WTC11 (cell line): Measurements from ENCODE around the gene DPP8. TPM values are rescaled to one million over a fixed set of nuclear protein-coding genes. Genes with fewer than 3 reads are reported as not detected.

Experiments
- ATAC-seq: fragments of 200-7000 bp; cut with Tn5 transposase; 2 replicates; pipeline ENCODE4 v1.10.0; 2021; ENCODE audit warnings: mild to moderate bottlenecking, moderate library complexity
- CTCF ChIA-PET: fragments of 300-600 bp; sonication (Branson Sonifier 250); formaldehyde crosslinking; loops from one replicate; lab custom pipeline; 2021; ENCODE audit warnings: antibody characterized with exemption; lab: Charles Lee
- POLR2A ChIA-PET: fragments of 350-600 bp; sonication (Branson Sonifier 250); formaldehyde crosslinking; loops from one replicate; lab custom pipeline; 2021; ENCODE audit warnings: antibody characterized with exemption; lab: Charles Lee
- DNase-seq: peaks from one replicate; pipeline ENCODE4 v3.0.0; 2021; ENCODE audit warnings: low spot score
- H3K27ac Mint-ChIP-seq: 2 replicates; pipeline ENCODE4 v1.8.0; 2021; ENCODE audit warnings: mixed read lengths
- H3K27me3 Mint-ChIP-seq: 2 replicates; pipeline ENCODE4 v1.8.0; 2021; ENCODE audit warnings: low read depth, mild to moderate bottlenecking, moderate library complexity, mixed read lengths
- H3K36me3 Mint-ChIP-seq: 2 replicates; pipeline ENCODE4 v1.8.0; 2021; ENCODE audit warnings: mixed read lengths
- H3K4me1 Mint-ChIP-seq: 2 replicates; pipeline ENCODE4 v1.8.0; 2022; ENCODE audit warnings: mixed read lengths
- H3K4me3 Mint-ChIP-seq: 2 replicates; pipeline ENCODE4 v1.8.0; 2021; ENCODE audit warnings: mild to moderate bottlenecking, moderate library complexity, mixed read lengths
- H3K9me3 Mint-ChIP-seq: 2 replicates; pipeline ENCODE4 v1.8.0; 2021; ENCODE audit warnings: mixed read lengths
- GABPB1 ChIP-seq: sonication (generic); formaldehyde crosslinking; IDR thresholded peaks from 2 replicates; pipeline ENCODE4 v1.8.1; 2023; ENCODE audit warnings: mild to moderate bottlenecking, missing genetic modification reagents
- JAZF1 ChIP-seq: fragments of 250-450 bp; sonication (Bioruptor Pico); IDR thresholded peaks from 2 replicates; pipeline ENCODE4 v1.9.0; 2021; ENCODE audit warnings: moderate library complexity, mild to moderate bottlenecking, inconsistent platforms
- JUN ChIP-seq: sonication (generic); formaldehyde crosslinking; IDR thresholded peaks from 2 replicates; pipeline ENCODE4 v1.8.0; 2023; ENCODE audit warnings: mild to moderate bottlenecking, missing genetic modification reagents
- KAT7 ChIP-seq: sonication (generic); formaldehyde crosslinking; IDR thresholded peaks from 2 replicates; pipeline ENCODE4 v1.8.1; 2023; ENCODE audit warnings: missing genetic modification reagents, mild to moderate bottlenecking, borderline replicate concordance
- NFATC4 ChIP-seq: fragments of 250-450 bp; sonication (Bioruptor Pico); IDR thresholded peaks from 2 replicates; pipeline ENCODE4 v1.9.0; 2021; ENCODE audit warnings: mild to moderate bottlenecking
- NFE2L1 ChIP-seq: sonication (generic); formaldehyde crosslinking; IDR thresholded peaks from 2 replicates; pipeline ENCODE4 v1.8.1; 2023; ENCODE audit warnings: missing genetic modification reagents
- SMAD4 ChIP-seq: sonication (generic); formaldehyde crosslinking; IDR thresholded peaks from 2 replicates; pipeline ENCODE4 v1.8.0; 2022; ENCODE audit warnings: mild to moderate bottlenecking, missing genetic modification reagents
- TEAD1 ChIP-seq: sonication (generic); formaldehyde crosslinking; IDR thresholded peaks from 2 replicates; pipeline ENCODE4 v1.8.0; 2022; ENCODE audit warnings: mild to moderate bottlenecking, missing genetic modification reagents
- ZBTB21 ChIP-seq: sonication (generic); formaldehyde crosslinking; IDR thresholded peaks from 2 replicates; pipeline ENCODE4 v1.8.1; 2023; ENCODE audit warnings: mild to moderate bottlenecking, missing genetic modification reagents, borderline replicate concordance
- ZNF263 ChIP-seq: sonication (generic); formaldehyde crosslinking; IDR thresholded peaks from 2 replicates; pipeline ENCODE4 v1.8.1; 2022; ENCODE audit warnings: low read depth, mild to moderate bottlenecking, moderate library complexity, missing genetic modification reagents
- ZNF317 ChIP-seq: sonication (generic); formaldehyde crosslinking; IDR thresholded peaks from 2 replicates; pipeline ENCODE4 v1.8.1; 2023; ENCODE audit warnings: low read depth, mild to moderate bottlenecking, moderate library complexity, missing genetic modification reagents, borderline replicate concordance
- ZNF671 ChIP-seq: fragments of 250-450 bp; sonication (Bioruptor Pico); IDR thresholded peaks from 2 replicates; pipeline ENCODE4 v1.8.0; 2021; ENCODE audit warnings: mild to moderate bottlenecking
- total RNA-seq: library from RNA; stranded (reverse); gene quantifications from 3 replicates; pipeline ENCODE4 v1.2.3, GENCODE V29; 2021
- TF ChIP-seq, protein P1 (sequence below): sonication (generic); formaldehyde crosslinking; IDR thresholded peaks from 2 replicates; pipeline ENCODE4 v1.8.1; 2022; ENCODE audit warnings: low read depth, mild to moderate bottlenecking, moderate library complexity, missing genetic modification reagents, borderline replicate concordance
- TF ChIP-seq, protein P2 (sequence below): sonication (generic); formaldehyde crosslinking; conservative IDR thresholded peaks from 2 replicates; pipeline ENCODE4 v1.8.1; 2022; ENCODE audit warnings: mild to moderate bottlenecking, missing genetic modification reagents
- TF ChIP-seq, protein P3 (sequence below): fragments of 200-600 bp; IDR thresholded peaks from 2 replicates; pipeline ENCODE4 v1.8.0; 2022; ENCODE audit warnings: antibody characterized with exemption
- TF ChIP-seq, protein P4 (sequence below): fragments of 250-450 bp; sonication (Bioruptor Pico); IDR thresholded peaks from 2 replicates; pipeline ENCODE4 v1.9.0; 2021; ENCODE audit warnings: moderate library complexity, mild to moderate bottlenecking, inconsistent platforms, borderline replicate concordance
- TF ChIP-seq, protein P5 (sequence below): sonication (generic); formaldehyde crosslinking; IDR thresholded peaks from 2 replicates; pipeline ENCODE4 v1.8.0; 2022; ENCODE audit warnings: mild to moderate bottlenecking, missing genetic modification reagents
- TF ChIP-seq, protein P6 (sequence below): sonication (generic); formaldehyde crosslinking; IDR thresholded peaks from 2 replicates; pipeline ENCODE4 v1.8.0; 2022; ENCODE audit warnings: mild to moderate bottlenecking, missing genetic modification reagents
- TF ChIP-seq, protein P7 (sequence below): fragments of 250-450 bp; sonication (Bioruptor Pico); IDR thresholded peaks from 2 replicates; pipeline ENCODE4 v2.1.2; 2022; ENCODE audit warnings: mild to moderate bottlenecking, moderate library complexity
- TF ChIP-seq, protein P8 (sequence below): sonication (generic); formaldehyde crosslinking; IDR thresholded peaks from 2 replicates; pipeline ENCODE4 v1.8.0; 2022; ENCODE audit warnings: mild to moderate bottlenecking, missing genetic modification reagents
- TF ChIP-seq, protein P9 (sequence below): sonication (generic); formaldehyde crosslinking; IDR thresholded peaks from 2 replicates; pipeline ENCODE4 v1.8.1; 2023; ENCODE audit warnings: mild to moderate bottlenecking, missing genetic modification reagents, moderate library complexity
- TF ChIP-seq, protein P10 (sequence below): sonication (generic); formaldehyde crosslinking; IDR thresholded peaks from 2 replicates; pipeline ENCODE4 v1.8.1; 2022; ENCODE audit warnings: mild to moderate bottlenecking, moderate library complexity, missing genetic modification reagents
- TF ChIP-seq, protein P11 (sequence below): sonication (generic); formaldehyde crosslinking; IDR thresholded peaks from 2 replicates; pipeline ENCODE4 v1.8.1; 2023; ENCODE audit warnings: mild to moderate bottlenecking, moderate library complexity, missing genetic modification reagents

Gene DPP8
- total RNA-seq, 1 experiment from 2014 or later = 31.9 TPM

DNA sequence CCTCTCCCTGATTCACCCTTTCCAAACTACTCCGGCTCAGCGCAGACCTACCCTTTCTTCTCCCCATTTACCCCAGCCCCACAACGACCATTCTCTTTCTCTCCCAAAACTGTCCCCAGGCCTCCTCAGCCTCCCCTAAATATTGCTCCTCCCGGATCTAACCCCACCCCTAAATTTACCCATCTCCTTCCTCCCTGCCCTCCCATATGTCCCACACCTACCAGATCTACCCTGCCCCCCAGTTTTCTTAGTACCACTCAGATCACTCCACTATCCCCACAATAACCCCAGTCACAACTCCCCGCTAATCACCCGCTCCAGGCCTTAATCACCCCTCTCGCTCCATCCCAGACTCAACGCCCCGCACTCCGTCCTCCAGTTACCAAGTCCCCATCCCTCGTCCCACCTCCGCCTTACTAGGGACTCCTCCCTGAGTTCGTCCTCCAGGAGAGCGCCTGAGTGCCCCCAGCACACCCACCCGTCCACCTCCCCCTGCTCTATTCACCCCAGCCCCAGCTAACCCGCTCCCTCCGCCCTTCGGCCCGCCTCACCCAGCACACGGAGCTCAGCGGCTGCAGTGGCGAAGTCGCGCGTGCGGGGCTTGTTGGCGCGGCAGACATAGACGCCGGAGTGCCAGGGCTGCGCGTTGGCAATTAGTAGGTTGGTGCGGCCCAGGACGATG is 121.1 kb downstream of the DPP8 start (continued):
- TF ChIP-seq ZNF671 (no peak), NFATC4 (CRISPR knock-in tag) (no peak), SMAD4 (CRISPR knock-in tag) (no peak), TEAD1 (CRISPR knock-in tag) (no peak), ZNF263 (CRISPR knock-in tag) (peak; percentile 95; the same call in 1 of the 2 replicates), KAT7 (CRISPR knock-in tag) (no peak), NFE2L1 (CRISPR knock-in tag) (no peak), GABPB1 (no peak)
- TF ChIP-seq, protein P1, sequence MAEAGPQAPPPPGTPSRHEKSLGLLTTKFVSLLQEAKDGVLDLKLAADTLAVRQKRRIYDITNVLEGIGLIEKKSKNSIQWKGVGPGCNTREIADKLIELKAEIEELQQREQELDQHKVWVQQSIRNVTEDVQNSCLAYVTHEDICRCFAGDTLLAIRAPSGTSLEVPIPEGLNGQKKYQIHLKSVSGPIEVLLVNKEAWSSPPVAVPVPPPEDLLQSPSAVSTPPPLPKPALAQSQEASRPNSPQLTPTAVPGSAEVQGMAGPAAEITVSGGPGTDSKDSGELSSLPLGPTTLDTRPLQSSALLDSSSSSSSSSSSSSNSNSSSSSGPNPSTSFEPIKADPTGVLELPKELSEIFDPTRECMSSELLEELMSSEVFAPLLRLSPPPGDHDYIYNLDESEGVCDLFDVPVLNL = no peak
- TF ChIP-seq, protein P2, sequence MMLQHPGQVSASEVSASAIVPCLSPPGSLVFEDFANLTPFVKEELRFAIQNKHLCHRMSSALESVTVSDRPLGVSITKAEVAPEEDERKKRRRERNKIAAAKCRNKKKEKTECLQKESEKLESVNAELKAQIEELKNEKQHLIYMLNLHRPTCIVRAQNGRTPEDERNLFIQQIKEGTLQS = no peak
- TF ChIP-seq, protein P3, sequence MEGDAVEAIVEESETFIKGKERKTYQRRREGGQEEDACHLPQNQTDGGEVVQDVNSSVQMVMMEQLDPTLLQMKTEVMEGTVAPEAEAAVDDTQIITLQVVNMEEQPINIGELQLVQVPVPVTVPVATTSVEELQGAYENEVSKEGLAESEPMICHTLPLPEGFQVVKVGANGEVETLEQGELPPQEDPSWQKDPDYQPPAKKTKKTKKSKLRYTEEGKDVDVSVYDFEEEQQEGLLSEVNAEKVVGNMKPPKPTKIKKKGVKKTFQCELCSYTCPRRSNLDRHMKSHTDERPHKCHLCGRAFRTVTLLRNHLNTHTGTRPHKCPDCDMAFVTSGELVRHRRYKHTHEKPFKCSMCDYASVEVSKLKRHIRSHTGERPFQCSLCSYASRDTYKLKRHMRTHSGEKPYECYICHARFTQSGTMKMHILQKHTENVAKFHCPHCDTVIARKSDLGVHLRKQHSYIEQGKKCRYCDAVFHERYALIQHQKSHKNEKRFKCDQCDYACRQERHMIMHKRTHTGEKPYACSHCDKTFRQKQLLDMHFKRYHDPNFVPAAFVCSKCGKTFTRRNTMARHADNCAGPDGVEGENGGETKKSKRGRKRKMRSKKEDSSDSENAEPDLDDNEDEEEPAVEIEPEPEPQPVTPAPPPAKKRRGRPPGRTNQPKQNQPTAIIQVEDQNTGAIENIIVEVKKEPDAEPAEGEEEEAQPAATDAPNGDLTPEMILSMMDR = no peak
- TF ChIP-seq, protein P4, sequence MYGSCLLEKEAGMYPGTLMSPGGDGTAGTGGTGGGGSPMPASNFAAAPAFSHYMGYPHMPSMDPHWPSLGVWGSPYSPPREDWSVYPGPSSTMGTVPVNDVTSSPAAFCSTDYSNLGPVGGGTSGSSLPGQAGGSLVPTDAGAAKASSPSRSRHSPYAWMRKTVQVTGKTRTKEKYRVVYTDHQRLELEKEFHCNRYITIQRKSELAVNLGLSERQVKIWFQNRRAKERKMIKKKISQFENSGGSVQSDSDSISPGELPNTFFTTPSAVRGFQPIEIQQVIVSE (CRISPR knock-in tag) = no peak
- TF ChIP-seq, protein P5, sequence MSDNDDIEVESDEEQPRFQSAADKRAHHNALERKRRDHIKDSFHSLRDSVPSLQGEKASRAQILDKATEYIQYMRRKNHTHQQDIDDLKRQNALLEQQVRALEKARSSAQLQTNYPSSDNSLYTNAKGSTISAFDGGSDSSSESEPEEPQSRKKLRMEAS (CRISPR knock-in tag) = peak; percentile 61; the same call in 1 of the 2 replicates
- TF ChIP-seq, protein P6, sequence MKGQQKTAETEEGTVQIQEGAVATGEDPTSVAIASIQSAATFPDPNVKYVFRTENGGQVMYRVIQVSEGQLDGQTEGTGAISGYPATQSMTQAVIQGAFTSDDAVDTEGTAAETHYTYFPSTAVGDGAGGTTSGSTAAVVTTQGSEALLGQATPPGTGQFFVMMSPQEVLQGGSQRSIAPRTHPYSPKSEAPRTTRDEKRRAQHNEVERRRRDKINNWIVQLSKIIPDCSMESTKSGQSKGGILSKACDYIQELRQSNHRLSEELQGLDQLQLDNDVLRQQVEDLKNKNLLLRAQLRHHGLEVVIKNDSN = 0 out of 2 replicates have a peak, but pooled peaks have one; percentile 39

DNA sequence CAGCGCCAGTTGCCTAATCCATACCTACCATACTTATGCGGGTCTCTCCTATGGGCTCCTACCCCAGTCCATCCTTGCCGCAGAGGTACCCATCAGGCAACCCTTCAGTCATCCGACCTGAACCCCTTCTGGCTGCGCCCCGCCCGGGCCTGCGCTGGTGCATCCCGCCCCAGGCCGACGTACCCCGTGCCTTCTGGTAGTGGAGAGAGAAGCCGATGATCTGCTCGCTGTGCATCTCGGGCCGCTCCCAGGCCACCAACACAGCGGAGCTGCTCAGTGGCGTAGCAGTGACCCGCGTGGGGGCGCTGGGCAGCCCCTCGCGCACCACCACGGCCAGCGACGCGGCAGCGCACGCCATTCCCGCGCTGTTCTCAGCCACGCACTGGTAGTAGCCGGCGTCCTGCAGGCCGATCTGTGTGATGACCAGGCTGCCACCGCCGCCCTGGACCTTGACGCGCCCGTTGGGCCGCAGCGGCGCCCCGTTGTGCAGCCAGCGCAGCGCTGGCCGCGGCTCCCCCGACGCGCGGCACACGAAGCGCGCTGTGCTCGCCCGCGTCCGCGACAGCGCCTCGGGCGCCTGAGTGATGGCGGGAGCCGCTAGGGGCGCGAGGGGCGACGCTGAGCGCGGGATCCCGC is 121.8 kb downstream of the DPP8 start:
- Mint-ChIP-seq H3K27me3 (peaks cover 43% of the 10 kb centered on the region), H3K9me3 (no peaks in the 10 kb centered on the region), H3K4me1 (peaks cover 14% of the 10 kb centered on the region), H3K36me3 (peaks cover 3% of the 10 kb centered on the region; the same call in 1 of the 2 replicates), H3K4me3 (peak overlapping the region; percentile 35), H3K27ac (no peak overlapping the region)
- ChIA-PET CTCF (interaction anchor here (1.9 kb wide), 1 partner anchor 11 kb away, joined by 10 read pairs; no protein-coding TSS in a partner anchor), POLR2A (no interaction called here)
- DNase-seq (peak; percentile 43), ATAC-seq (peak; percentile 24)
- TF ChIP-seq, protein P7, sequence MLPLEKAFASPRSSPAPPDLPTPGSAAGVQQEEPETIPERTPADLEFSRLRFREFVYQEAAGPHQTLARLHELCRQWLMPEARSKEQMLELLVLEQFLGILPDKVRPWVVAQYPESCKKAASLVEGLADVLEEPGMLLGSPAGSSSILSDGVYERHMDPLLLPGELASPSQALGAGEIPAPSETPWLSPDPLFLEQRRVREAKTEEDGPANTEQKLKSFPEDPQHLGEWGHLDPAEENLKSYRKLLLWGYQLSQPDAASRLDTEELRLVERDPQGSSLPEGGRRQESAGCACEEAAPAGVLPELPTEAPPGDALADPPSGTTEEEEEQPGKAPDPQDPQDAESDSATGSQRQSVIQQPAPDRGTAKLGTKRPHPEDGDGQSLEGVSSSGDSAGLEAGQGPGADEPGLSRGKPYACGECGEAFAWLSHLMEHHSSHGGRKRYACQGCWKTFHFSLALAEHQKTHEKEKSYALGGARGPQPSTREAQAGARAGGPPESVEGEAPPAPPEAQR (CRISPR knock-in tag) = no peak
- peak; percentile 39; the same call in 1 of the 2 replicates for TF ChIP-seq JUN (CRISPR knock-in tag)
- TF ChIP-seq, protein P8, sequence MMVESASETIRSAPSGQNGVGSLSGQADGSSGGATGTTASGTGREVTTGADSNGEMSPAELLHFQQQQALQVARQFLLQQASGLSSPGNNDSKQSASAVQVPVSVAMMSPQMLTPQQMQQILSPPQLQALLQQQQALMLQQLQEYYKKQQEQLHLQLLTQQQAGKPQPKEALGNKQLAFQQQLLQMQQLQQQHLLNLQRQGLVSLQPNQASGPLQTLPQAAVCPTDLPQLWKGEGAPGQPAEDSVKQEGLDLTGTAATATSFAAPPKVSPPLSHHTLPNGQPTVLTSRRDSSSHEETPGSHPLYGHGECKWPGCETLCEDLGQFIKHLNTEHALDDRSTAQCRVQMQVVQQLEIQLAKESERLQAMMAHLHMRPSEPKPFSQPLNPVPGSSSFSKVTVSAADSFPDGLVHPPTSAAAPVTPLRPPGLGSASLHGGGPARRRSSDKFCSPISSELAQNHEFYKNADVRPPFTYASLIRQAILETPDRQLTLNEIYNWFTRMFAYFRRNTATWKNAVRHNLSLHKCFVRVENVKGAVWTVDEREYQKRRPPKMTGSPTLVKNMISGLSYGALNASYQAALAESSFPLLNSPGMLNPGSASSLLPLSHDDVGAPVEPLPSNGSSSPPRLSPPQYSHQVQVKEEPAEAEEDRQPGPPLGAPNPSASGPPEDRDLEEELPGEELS = 0 out of 2 replicates have a peak, but pooled peaks have one; percentile 32
- TF ChIP-seq ZNF317 (CRISPR knock-in tag) = peak; percentile 40; the same call in 1 of the 2 replicates
- TF ChIP-seq, protein P9, sequence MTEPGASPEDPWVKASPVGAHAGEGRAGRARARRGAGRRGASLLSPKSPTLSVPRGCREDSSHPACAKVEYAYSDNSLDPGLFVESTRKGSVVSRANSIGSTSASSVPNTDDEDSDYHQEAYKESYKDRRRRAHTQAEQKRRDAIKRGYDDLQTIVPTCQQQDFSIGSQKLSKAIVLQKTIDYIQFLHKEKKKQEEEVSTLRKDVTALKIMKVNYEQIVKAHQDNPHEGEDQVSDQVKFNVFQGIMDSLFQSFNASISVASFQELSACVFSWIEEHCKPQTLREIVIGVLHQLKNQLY = 0 out of 2 replicates have a peak, but pooled peaks have one; percentile 40
- TF ChIP-seq, protein P10, sequence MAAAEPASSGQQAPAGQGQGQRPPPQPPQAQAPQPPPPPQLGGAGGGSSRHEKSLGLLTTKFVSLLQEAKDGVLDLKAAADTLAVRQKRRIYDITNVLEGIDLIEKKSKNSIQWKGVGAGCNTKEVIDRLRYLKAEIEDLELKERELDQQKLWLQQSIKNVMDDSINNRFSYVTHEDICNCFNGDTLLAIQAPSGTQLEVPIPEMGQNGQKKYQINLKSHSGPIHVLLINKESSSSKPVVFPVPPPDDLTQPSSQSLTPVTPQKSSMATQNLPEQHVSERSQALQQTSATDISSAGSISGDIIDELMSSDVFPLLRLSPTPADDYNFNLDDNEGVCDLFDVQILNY (CRISPR knock-in tag) = peak; percentile 76
- no peak for TF ChIP-seq JAZF1
- TF ChIP-seq ZBTB21 (CRISPR knock-in tag) = 0 out of 2 replicates have a peak, but pooled peaks have one; percentile 38
- TF ChIP-seq, protein P11, sequence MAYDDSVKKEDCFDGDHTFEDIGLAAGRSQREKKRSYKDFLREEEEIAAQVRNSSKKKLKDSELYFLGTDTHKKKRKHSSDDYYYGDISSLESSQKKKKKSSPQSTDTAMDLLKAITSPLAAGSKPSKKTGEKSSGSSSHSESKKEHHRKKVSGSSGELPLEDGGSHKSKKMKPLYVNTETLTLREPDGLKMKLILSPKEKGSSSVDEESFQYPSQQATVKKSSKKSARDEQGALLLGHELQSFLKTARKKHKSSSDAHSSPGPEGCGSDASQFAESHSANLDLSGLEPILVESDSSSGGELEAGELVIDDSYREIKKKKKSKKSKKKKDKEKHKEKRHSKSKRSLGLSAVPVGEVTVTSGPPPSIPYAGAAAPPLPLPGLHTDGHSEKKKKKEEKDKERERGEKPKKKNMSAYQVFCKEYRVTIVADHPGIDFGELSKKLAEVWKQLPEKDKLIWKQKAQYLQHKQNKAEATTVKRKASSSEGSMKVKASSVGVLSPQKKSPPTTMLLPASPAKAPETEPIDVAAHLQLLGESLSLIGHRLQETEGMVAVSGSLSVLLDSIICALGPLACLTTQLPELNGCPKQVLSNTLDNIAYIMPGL (CRISPR knock-in tag) = peak; percentile 57; the same call in 1 of the 2 replicates
